GM12878 (cell line): Measurements from ENCODE around the gene RTP3. TPM values are rescaled to one million over a fixed set of nuclear protein-coding genes. Genes with fewer than 3 reads are reported as not detected.

ENCODE experiments used
- ATAC-seq: fragments of 200-7000 bp; cut with Tn5 transposase; 3 replicates; pipeline ENCODE4 v1.9.1; 2020; ENCODE audit warnings: mild to moderate bottlenecking, moderate library complexity
- BruUV-seq: library from RNA; stranded (reverse); fragments of 400-500 nt; replicated peaks from 2 replicates; lab custom pipeline; 2021; lab: Mats Ljungman, UMichigan
- CTCF ChIA-PET: fragments of 300-600 bp; sonication (Branson Sonifier 250); formaldehyde crosslinking; extraction: SDS; loops from one replicate; lab custom pipeline; 2021; ENCODE audit warnings: inconsistent platforms; lab: Yijun Ruan, JAX
- POLR2A ChIA-PET: fragments of 350-600 bp; formaldehyde crosslinking; extraction: SDS; loops from one replicate; lab custom pipeline; 2021; ENCODE audit warnings: inconsistent platforms; lab: Charles Lee
- RAD21 ChIA-PET: fragments of 300-600 bp; sonication (Branson Sonifier 250); formaldehyde crosslinking; loops from one replicate; lab custom pipeline; 2023; ENCODE audit warnings: antibody characterized with exemption; ENCODE audit not compliant: unreplicated experiment; lab: Charles Lee
- SMC1A ChIA-PET: fragments of 300-600 bp; sonication (Branson Sonifier 250); formaldehyde crosslinking; loops from one replicate; lab custom pipeline; 2023; ENCODE audit not compliant: unreplicated experiment, uncharacterized antibody; lab: Charles Lee
- DNase-seq: peaks from one replicate; pipeline ENCODE4 v3.0.0-alpha.2; 2011; ENCODE audit warnings: low read depth, low spot score
- FAIRE-seq: peaks from 3 replicates; lab custom pipeline; 2011; peaks lifted over from hg19 to GRCh38; lab: Jason Lieb, UNC
- H2AFZ ChIP-seq: 2 replicates; pipeline ENCODE4 v1.6.0; 2011; ENCODE audit warnings: low read depth, low read length, control low read depth; ENCODE audit not compliant: control insufficient read depth
- H3K27ac ChIP-seq: 2 replicates; pipeline ENCODE4 v1.5.1; 2011; ENCODE audit warnings: control low read depth; ENCODE audit not compliant: control insufficient read depth, insufficient read depth
- H3K27me3 ChIP-seq, 2 experiments: replicated peaks in 1 of 2; 2 replicates each; pipeline versions ENCODE4 v1.6.0 to v1.6.1; 2011; ENCODE audit warnings: low read length in 1 of 2; ENCODE audit not compliant: control insufficient read depth in 2 of 2, insufficient read depth in 2 of 2
- H3K36me3 ChIP-seq, 2 experiments: 2 replicates each; pipeline ENCODE4 v1.5.1; 2011; ENCODE audit warnings: low read length in 1 of 2; ENCODE audit not compliant: control insufficient read depth in 2 of 2, insufficient read depth in 2 of 2
- H3K4me1 ChIP-seq: 2 replicates; pipeline ENCODE4 v1.6.1; 2011; ENCODE audit warnings: mild to moderate bottlenecking, low read length, moderate library complexity, mixed read lengths; ENCODE audit not compliant: control insufficient read depth, insufficient read depth
- H3K4me2 ChIP-seq: 2 replicates; pipeline ENCODE4 v1.6.0; 2011; ENCODE audit warnings: control low read depth; ENCODE audit not compliant: control insufficient read depth, insufficient read depth
- H3K4me3 ChIP-seq: fragments of 200-600 bp; sonication (generic); 2 replicates; pipeline ENCODE4 v1.5.1; 2016
- H3K79me2 ChIP-seq: 2 replicates; pipeline ENCODE4 v1.6.0; 2011; ENCODE audit warnings: low read length; ENCODE audit not compliant: control insufficient read depth, insufficient read depth
- H3K9ac ChIP-seq: 2 replicates; pipeline ENCODE4 v1.8.0; 2011; ENCODE audit warnings: low read length, control low read depth, mixed read lengths; ENCODE audit not compliant: control insufficient read depth, insufficient read depth
- H3K9me3 ChIP-seq: replicated peaks from 3 replicates; pipeline ENCODE4 v1.5.1; 2011; ENCODE audit warnings: mild to moderate bottlenecking, low read length; ENCODE audit not compliant: control insufficient read depth, insufficient read depth
- H4K20me1 ChIP-seq: 2 replicates; pipeline ENCODE4 v1.6.0; 2011; ENCODE audit not compliant: control insufficient read depth, insufficient read depth
- BACH1 ChIP-seq: fragments of 450-650 bp; IDR thresholded peaks from 2 replicates; pipeline ENCODE4 v1.6.1; 2017; ENCODE audit warnings: mild to moderate bottlenecking, borderline replicate concordance
- CBFB ChIP-seq: IDR thresholded peaks from 2 replicates; pipeline ENCODE4 v1.6.1; 2016; ENCODE audit warnings: antibody characterized with exemption, low read depth
- CEBPB ChIP-seq, 2 experiments: fragments of 150-350 bp in 1 of 2; IDR thresholded peaks; 2 replicates each; pipeline ENCODE4 v1.6.1; 2012 to 2014; ENCODE audit warnings: low read depth in 2 of 2, low read length in 2 of 2, borderline replicate concordance in 1 of 2, inconsistent platforms in 1 of 2
- EED ChIP-seq: sonication (generic); IDR thresholded peaks from 2 replicates; pipeline ENCODE4 v1.6.1; 2016; ENCODE audit warnings: antibody characterized with exemption, low read depth
- FOS ChIP-seq: IDR thresholded peaks from 3 replicates; pipeline ENCODE4 v1.6.1; 2011; ENCODE audit warnings: borderline replicate concordance; ENCODE audit not compliant: insufficient read length; ENCODE audit errors: extremely low read depth
- FOXM1 ChIP-seq: IDR thresholded peaks from 2 replicates; pipeline ENCODE4 v1.6.1; 2012; ENCODE audit warnings: low read depth, mild to moderate bottlenecking, inconsistent platforms, low read length, moderate library complexity
- GABPA ChIP-seq: IDR thresholded peaks from 2 replicates; pipeline ENCODE4 v1.6.1; 2014; ENCODE audit warnings: antibody characterized with exemption, low read depth, mild to moderate bottlenecking, inconsistent platforms
- JUNB ChIP-seq: IDR thresholded peaks from 2 replicates; pipeline ENCODE4 v1.6.1; 2016; ENCODE audit warnings: antibody characterized with exemption, mild to moderate bottlenecking
- JUND ChIP-seq: IDR thresholded peaks from 2 replicates; pipeline ENCODE4 v1.6.1; 2012; ENCODE audit warnings: low read depth, mild to moderate bottlenecking, low read length, improper control_type of control experiment, moderate library complexity
- KLF5 ChIP-seq: fragments of 450-650 bp; IDR thresholded peaks from 2 replicates; pipeline ENCODE4 v1.6.1; 2014; ENCODE audit warnings: mild to moderate bottlenecking; ENCODE audit not compliant: partially characterized antibody
- STAT3 ChIP-seq: IDR thresholded peaks from 2 replicates; pipeline ENCODE4 v1.6.1; 2011; ENCODE audit warnings: low read depth, low read length, improper control_type of control experiment
- SUZ12 ChIP-seq: fragments of 200-600 bp; sonication (generic); IDR thresholded peaks from one replicate; pipeline ENCODE4 v1.6.1; 2018; ENCODE audit warnings: antibody characterized with exemption, mild to moderate bottlenecking; ENCODE audit not compliant: unreplicated experiment
- TARDBP ChIP-seq: IDR thresholded peaks from 2 replicates; pipeline ENCODE4 v1.6.1; 2016; ENCODE audit warnings: borderline replicate concordance
- WRNIP1 ChIP-seq: IDR thresholded peaks from 2 replicates; pipeline ENCODE4 v1.6.1; 2011; ENCODE audit warnings: low read depth, low read length, improper control_type of control experiment, borderline replicate concordance
- ZNF217 ChIP-seq: fragments of 450-650 bp; IDR thresholded peaks from 2 replicates; pipeline ENCODE4 v1.6.1; 2017; ENCODE audit warnings: antibody characterized with exemption, mild to moderate bottlenecking
- WGBS: methylation state at CpG from one replicate; pipeline ENCODE4 v1.1.6; 2016; ENCODE audit warnings: low lambda C conversion rate; ENCODE audit not compliant: insufficient replicate concordance, insufficient coverage; ENCODE audit errors: missing lambda C conversion rate; 5-methylcytosine and 5-hydroxymethylcytosine counted together
- in situ Hi-C: fragments of 300-500 bp; cut with MboI; formaldehyde crosslinking; loops from 9 replicates; pipeline ENCODE4 v1.14.3; 2018; ENCODE audit warnings: mixed read lengths
- intact Hi-C: fragments of 100-400 bp; cut with micrococcal nuclease; formaldehyde crosslinking; loops from one replicate; pipeline ENCODE4 v1.14.2; 2022; ENCODE audit not compliant: unreplicated experiment
- polyA plus RNA-seq, 11 experiments: library from polyadenylated mRNA; depleted of rRNA in 4 of 11; unstranded in 6 of 11; stranded (reverse) in 5 of 11; fragments of >200 nt; fragmentation: Nextera tagmentation in 4 of 11; fragmentation: Illumina TruSeq in 1 of 11; extraction: Ambion mirVana in 4 of 11; extraction: Trizol in 1 of 11; gene quantifications; 1 replicate in 1 of 11; 2 replicates in 10 of 11; pipeline versions ENCODE4 v1.2.1 to v1.2.3, GENCODE V29; 2011 to 2016; ENCODE audit warnings: inconsistent platforms in 2 of 11, missing spikeins in 2 of 11, low read depth in 1 of 11
- total RNA-seq, 4 experiments: library from RNA; depleted of rRNA in 3 of 4; stranded (reverse); fragments of >200 nt in 3 of 4; fragmentation: Illumina TruSeq in 1 of 4; extraction: Trizol in 1 of 4; gene quantifications; 2 replicates each; pipeline versions ENCODE4 v1.2.1 to v1.2.3, GENCODE V29; 2013 to 2021
- TF ChIP-seq, protein P1 (sequence below): fragments of 450-650 bp; formaldehyde crosslinking; IDR thresholded peaks from 2 replicates; pipeline ENCODE4 v1.4.0; 2020; ENCODE audit warnings: mild to moderate bottlenecking, moderate library complexity
- TF ChIP-seq, protein P2 (sequence below): fragments of 450-650 bp; IDR thresholded peaks from 2 replicates; pipeline ENCODE4 v1.6.1; 2018; ENCODE audit warnings: borderline replicate concordance, mild to moderate bottlenecking; ENCODE audit not compliant: partially characterized antibody

RTP3 gene
- total and polyA plus RNA-seq, 10 of the 15 experiments (the other 5 are each of a cell fraction or from before 2014, with no cell fraction given): 0.06 TPM; not detected in 9

DNA sequence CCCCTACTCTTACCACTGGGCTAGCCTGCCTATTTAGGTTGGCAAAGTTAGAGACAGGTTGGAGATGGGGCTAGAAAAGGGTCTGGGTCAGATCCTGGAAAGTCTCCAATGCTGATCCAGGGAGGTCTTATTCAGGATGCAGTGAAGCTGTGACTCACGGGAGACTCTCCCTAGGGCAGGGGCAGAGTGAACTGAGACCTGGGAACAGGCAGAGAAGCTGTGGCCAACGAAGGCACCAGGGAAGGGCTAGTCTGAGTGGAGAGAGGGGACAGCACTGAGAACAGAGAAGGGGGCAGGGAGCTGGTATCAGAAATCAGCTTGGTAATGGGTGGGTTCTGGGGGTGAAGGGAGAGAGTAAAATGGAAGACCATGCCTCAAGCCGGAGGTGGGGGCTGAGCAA lies 35.3 kb upstream of the RTP3 start (continued):
- TF ChIP-seq CEBPB (IDR thresholded peaks at IDR 0.05; ENCODE audit: borderline replicate concordance in 1 of 2, low read depth in 2 of 2, low read length in 2 of 2) (no peak), WRNIP1 (no peak), FOXM1 (no peak)
- TF ChIP-seq, protein P1, sequence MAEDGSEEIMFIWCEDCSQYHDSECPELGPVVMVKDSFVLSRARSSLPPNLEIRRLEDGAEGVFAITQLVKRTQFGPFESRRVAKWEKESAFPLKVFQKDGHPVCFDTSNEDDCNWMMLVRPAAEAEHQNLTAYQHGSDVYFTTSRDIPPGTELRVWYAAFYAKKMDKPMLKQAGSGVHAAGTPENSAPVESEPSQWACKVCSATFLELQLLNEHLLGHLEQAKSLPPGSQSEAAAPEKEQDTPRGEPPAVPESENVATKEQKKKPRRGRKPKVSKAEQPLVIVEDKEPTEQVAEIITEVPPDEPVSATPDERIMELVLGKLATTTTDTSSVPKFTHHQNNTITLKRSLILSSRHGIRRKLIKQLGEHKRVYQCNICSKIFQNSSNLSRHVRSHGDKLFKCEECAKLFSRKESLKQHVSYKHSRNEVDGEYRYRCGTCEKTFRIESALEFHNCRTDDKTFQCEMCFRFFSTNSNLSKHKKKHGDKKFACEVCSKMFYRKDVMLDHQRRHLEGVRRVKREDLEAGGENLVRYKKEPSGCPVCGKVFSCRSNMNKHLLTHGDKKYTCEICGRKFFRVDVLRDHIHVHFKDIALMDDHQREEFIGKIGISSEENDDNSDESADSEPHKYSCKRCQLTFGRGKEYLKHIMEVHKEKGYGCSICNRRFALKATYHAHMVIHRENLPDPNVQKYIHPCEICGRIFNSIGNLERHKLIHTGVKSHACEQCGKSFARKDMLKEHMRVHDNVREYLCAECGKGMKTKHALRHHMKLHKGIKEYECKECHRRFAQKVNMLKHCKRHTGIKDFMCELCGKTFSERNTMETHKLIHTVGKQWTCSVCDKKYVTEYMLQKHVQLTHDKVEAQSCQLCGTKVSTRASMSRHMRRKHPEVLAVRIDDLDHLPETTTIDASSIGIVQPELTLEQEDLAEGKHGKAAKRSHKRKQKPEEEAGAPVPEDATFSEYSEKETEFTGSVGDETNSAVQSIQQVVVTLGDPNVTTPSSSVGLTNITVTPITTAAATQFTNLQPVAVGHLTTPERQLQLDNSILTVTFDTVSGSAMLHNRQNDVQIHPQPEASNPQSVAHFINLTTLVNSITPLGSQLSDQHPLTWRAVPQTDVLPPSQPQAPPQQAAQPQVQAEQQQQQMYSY: no peak

DNA sequence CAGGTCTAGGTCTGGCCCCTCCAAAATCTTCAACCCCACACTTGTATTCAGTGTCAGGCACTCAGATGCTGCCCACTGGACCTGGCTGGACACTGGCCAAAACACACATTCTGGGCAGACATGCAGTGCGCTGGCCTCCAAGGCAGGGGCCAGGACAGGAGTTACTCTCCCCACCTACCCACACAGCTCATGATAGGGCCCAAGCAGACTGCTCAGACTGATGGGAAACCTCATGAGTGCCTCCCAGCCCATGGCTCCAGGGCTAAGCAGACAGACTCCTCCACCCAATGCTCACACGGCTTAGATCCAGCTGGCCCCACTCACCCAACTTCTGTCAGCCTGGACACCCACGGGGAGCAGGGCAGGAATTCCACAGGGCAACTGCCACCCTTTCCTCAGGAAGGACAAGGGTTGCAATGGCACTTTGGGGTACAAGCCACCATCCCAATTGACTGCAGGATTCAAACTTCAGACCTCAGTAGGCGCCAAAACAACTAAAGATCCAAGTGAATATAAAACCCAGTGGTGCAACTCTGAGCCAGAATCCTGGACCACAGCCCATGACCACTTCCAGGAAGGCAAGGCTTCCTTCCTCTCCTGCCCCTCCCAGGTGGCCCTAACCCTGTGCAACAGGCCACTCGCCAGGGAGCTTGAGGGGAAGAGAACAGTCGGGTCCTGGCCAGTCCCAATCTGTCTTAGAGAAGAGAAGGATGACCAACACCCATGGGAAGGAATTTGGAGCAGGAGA lies 34.5 kb upstream of the RTP3 start:
- RAD21 ChIA-PET: no interaction called here
- H3K4me1 ChIP-seq: no peaks in the 10 kb centered on the region
- 6% methylated on average over 6 of the region's 6 CpGs for whole genome bisulfite sequencing
- intact Hi-C loops (no loop called here), in situ Hi-C loops (no loop called here)
- no peaks in the 10 kb centered on the region; the same call in 2 of the 3 replicates for H3K9me3 ChIP-seq
- H3K27ac ChIP-seq: no peak overlapping the region
- SMC1A ChIA-PET: interaction anchor here (1.7 kb wide), 1 partner anchor 11 kb away, joined by 3 read pairs; no protein-coding TSS in a partner anchor
- peaks cover 8 to 17% of the 10 kb centered on the region in 2 experiments for H3K27me3 ChIP-seq
- ATAC-seq: no peak
- CTCF ChIA-PET: interaction anchor here (0.6 to 1.4 kb wide), 2 partner anchors 14 to 300 kb away, joined by 3 to 4 read pairs; no protein-coding TSS in a partner anchor
- no peak overlapping the region for H3K4me3 ChIP-seq
- no peak overlapping the region for H3K9ac ChIP-seq
- H2AFZ ChIP-seq: no peak overlapping the region
- no peaks in the 10 kb centered on the region for H3K36me3 ChIP-seq
- TF ChIP-seq EED: no peak
- no peak for TF ChIP-seq KLF5
- TF ChIP-seq CBFB: no peak
- TF ChIP-seq GABPA: no peak
- TF ChIP-seq JUND: no peak
- TF ChIP-seq TARDBP: no peak
- TF ChIP-seq JUNB: no peak
- no peak for TF ChIP-seq ZNF217
- no peak for TF ChIP-seq SUZ12
- no peak for TF ChIP-seq FOS
- TF ChIP-seq STAT3: no peak
- no peak for TF ChIP-seq BACH1
- TF ChIP-seq, protein P2, sequence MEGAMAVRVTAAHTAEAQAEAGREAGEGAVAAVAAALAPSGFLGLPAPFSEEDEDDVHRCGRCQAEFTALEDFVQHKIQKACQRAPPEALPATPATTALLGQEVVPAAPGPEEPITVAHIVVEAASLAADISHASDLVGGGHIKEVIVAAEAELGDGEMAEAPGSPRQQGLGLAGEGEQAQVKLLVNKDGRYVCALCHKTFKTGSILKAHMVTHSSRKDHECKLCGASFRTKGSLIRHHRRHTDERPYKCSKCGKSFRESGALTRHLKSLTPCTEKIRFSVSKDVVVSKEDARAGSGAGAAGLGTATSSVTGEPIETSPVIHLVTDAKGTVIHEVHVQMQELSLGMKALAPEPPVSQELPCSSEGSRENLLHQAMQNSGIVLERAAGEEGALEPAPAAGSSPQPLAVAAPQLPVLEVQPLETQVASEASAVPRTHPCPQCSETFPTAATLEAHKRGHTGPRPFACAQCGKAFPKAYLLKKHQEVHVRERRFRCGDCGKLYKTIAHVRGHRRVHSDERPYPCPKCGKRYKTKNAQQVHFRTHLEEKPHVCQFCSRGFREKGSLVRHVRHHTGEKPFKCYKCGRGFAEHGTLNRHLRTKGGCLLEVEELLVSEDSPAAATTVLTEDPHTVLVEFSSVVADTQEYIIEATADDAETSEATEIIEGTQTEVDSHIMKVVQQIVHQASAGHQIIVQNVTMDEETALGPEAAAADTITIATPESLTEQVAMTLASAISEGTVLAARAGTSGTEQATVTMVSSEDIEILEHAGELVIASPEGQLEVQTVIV: no peak
- no peak for DNase-seq
- no peaks in the 10 kb centered on the region for H4K20me1 ChIP-seq
- POLR2A ChIA-PET: no interaction called here
- H3K79me2 ChIP-seq: no peaks in the 10 kb centered on the region
- no TSS peak for BruUV-seq
- no peak for FAIRE-seq
- H3K4me2 ChIP-seq: no peak overlapping the region
